ENCODE data around the gene DYSF.

Gene DYSF

GRCh38 chr2:71457123-71457915, 4.0 kb downstream of the DYSF start:
- no peak for DNase-seq

GRCh38 chr2:71457923-71458322, 4.6 kb downstream of the DYSF start:
- peak; percentile 56 for DNase-seq

DNA sequence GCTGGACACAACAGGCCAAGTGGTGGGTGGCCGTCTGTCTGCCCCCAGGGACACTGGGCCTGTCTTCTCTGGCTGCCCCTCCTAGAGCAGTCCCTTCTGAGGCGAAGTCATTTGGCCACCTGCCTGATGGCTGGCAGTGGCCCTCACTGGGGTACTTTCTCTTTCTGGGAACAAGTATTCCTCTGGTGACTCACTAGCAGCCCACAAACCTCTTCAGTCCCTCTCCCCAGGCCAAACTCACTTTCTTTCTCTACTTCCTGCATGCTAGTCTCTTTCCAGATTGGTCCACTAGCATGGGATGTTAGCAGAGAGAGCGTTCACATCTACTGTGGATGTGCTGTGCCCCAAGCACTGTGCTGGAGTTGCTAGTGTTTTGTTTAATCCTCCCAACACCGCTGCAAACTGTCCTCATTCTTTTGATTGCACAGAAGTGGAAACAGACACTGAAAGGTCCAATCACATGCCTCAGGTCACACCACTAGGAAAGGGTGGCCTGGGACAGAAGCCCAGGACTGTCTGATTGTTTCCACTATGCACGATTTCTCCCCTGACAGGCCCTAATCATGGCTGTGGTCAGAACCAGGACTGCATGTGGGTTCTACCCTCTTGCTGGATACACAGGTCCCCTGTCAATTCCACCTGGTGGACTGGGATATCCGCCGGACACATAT, 5.2 kb downstream of the DYSF start:
- DNase-seq = peak; percentile 54

- no peak for DNase-seq
Observed at GRCh38 chr2:71459084-71459431, 5.7 kb downstream of the DYSF start.

- no peak for DNase-seq
Observed at GRCh38 chr2:71460056-71460455, 6.7 kb downstream of the DYSF start.

DNA sequence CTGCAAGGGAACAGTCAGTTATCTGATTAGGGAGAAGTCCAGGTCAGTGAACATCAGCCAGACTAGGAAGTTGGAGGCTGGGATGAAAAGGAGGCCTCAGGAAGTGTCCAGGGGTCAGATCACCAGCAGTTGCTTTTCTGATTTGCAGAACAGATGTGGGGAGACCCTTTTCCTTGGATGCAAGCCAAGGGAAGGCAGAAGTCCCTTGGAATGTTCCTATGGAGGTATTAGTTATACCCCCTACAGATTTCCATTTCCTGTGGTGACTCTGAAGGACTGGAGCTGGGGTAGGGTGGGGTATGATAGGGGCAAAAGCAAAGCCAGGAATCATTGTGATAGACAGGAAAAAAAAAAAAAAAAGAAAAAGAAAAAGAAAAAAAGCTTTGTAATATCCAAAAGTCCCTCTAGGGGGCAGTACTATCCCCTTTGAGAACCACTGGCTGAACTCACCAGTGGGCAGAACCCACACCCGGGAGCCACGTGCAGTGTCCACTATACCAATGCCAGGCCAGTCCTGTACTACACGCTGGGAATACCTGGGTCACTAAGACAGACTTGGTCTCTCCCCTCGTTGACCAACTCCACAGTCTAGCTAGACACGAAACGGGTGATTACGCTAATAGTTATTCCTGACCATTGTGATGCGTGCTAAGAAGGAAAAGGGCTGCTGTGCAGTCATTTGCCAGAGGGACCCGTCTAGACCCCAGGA, 7.4 kb downstream of the DYSF start:
- DNase-seq = no peak

- DNase-seq = no peak
Observed at GRCh38 chr2:71461304-71461671, 7.9 kb downstream of the DYSF start.

- no peak for DNase-seq
Observed at GRCh38 chr2:71462056-71462605, 8.8 kb downstream of the DYSF start.

DNA sequence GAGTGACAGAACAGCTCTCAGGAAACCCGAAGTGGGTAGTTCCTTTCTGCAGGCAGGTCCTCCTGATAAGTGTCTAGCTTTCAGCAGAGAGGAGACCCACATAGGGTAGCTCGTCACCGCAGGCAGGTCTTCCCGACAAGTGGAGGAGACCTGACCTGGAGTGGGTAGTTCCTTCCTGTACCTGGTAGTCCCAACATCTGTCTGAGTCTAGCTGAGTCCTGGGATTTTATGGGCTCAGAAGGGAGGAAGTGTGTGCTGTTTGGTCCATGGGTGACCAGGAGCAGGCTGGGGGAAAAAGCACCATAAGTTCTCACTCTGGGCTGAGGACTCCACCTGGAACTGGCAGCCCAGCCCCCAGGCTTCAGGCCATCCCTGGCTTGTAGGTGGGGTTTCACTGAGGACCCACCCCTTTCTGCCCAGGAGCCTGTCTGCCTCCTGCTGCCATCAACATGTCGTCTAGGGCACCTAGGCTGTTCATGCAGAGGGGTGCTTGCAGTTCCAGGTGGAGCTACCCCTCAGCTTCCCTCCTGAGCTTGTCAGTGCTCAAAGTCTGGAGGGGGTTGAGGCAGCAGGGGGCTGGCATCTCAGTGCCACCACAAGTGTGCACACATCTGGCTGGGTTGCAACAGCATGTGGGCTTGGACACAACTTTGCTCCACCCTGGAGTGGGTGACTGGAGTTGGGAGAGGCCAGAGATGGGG, 9.4 kb downstream of the DYSF start:
- DNase-seq = no peak

DNA sequence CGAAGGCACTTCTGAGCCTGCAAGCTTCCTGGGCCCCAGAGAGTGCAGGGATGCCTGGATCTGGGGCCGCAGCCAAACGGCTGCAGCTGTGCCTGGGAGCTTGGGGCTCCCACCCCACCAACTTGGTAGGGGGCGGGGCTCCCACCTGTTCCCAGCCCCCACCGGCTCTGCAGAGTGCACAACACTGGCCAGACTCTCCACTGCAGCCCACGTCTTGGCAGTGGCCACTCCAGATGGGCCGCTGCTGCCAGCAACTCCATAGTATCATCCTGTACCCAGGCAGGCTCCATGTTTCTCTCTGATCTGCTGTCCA, 9.9 kb downstream of the DYSF start:
- no peak for DNase-seq

GRCh38 chr2:71464389-71464788, 11.0 kb downstream of the DYSF start:
- DNase-seq = no peak

- DNase-seq = no peak
Observed at GRCh38 chr2:71465356-71465755, 12.0 kb downstream of the DYSF start.

DNA sequence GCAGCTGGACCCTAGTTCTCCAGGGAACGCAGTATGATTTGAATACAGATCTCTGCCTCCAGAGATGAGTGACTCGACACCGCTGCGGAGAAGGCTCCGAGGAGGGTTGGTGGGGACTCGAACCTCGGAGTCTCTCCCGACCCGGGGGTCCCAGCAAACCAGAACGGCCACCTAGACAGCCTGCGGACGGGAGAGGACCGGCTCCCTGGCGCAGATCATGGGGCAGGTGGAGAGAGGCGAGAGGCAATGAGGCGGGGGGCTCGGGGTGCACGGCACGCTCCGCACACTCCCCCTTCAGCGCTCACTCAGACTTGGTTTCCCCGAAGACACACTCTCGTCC, 12.6 kb downstream of the DYSF start:
- no peak for DNase-seq

DNA sequence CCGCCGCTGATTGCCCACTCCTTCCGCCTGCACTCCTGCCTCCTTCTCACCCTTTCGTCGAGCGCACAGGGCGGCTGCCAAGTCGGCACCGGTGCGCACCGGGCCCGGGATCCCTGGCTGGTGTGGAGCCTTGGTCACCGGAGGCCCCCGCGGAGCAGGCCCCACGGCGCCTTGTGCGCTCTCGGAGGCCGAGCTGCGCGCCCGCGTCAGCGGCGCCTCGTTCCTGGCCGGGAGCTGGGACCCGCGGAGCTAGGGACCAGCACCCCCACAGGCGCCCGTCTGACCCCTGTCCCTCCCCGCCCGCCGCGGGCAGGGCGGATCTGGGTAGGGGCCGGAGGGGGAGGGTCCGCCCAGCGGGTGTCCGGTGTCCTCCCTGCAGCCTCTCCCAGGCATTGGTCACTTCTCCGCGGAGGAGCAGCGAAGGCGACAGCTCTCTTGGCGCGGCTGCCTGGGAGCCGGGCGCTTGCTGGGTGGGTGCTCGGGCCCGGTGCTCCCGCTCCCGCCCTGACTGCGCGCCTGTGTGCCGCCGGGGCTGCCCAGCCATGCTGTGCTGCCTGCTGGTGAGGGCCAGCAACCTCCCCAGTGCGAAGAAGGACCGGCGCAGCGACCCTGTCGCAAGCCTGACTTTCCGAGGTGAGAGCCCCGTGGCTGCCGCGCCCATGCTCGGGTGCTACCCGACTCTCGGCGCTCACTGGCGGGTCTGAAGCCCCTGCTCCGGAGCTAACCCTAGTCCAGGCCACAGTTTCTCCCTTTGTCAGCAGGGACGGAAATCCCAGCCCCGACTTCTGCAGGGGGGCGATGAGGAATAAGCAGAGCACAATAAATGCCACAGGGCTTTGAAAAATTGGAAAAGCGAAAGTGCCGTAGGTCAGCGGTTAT, 13.2 kb downstream of the DYSF start:
- no peak for DNase-seq

DNA sequence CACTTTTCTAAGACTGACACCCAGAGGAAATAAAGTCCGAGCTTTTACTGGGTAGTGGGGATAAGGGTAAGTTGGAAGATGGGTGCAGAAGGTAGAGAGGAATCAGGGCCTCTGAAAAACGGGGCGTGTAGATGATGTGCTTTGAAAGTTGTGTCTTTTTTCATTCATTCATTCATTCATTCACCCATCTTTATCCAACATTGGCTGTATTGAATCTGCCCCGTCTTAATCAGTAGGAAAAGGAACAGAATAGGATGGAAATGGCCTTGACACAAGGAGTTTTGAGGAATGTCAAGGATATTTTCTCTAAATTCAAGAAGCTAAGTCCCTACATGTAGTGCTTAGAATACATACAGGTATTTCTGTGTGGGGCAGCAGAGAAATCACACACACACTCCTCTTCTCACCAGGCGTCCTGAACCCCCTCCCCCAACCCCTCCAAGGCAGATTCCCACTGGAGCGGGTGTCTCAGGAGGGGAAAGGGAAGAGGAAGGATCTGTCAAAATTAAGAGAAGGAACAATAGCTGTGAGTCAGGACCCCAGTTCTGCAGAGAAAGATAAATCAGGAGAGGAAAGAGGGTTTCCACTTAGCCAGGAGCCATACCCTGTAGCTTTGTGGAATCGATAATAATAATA, 13.9 kb downstream of the DYSF start:
- DNase-seq = no peak

DNA sequence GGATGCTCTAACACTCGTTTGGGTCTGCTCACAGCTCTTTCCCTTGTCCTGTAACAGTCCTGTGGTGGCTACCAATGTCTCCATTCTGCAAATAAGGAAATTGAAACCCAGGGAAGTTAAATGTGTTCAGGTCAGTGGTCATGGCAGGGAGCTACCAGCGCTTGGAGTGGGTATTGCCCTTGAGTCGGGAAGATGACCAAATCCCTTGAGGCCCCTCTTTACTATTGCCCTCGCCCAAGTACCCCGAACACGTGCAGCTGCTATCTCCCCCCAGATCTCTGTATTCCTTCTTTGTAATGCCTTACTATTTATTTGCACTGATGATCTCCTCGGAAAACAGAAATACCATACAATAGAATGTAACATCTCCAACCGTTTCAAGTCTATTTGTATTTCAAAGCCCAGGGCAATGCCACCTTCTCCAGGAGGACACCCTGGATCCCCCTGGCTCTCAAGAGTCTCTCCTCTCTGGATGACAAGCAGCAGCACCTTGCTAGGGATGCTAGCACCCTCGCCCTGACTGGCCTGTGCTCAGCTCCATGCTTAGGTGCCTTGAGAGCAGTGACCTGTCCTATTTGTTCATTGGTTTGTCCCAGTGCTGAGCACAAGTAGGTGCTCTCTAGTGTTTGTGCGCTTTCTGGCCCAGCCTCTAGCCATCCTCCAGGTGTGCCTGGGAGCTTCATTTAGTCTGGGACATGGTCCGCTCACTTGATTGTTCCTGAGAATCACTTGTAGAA, 15.1 kb downstream of the DYSF start:
- DNase-seq = no peak

DNA sequence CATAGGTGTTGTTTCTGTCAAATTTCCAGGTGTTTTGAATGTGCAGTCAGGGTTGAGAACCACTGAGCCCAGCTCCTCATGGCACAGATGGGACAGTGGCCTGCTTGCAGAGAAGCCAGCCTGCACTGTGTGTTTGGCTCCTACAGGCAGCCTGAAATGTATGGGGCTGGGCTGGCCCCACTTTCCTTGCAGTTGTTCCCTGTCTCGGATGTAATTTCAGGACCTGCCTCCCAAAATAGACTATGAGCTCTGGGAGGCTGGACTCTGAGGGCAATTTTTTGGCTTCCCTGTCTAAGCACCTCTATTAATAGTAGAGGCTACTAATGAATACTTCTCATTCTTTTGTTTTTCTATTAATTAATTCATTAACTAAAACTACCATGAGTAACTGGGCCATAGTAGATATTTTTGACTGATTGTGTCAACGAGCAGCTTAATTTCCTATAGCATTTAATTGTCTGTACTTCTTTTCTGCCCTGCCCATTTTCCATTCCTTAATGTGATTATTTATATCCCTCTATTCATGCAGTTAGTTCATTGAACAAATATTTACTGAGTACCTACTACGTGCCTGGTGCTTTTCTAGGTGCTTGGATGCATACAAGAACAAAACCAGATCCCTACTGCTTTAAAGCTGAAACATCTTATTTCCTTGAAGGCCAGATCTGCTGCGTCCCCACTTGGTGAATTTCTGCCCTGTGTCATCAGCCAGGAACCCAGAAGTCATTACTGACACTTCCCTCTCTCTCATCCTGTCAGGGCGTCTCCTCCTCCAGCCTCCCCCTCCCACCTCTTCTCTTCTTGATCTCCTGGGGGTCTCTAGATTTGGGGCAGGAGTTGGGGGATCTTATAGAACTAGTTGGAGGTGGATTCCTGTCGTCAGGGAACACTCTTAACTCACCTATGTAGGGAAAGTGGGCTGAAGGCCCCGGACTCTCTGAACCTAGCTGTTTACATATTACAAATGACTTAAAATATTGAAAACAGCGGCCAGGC, 16.3 kb downstream of the DYSF start:
- DNase-seq = no peak

DNA sequence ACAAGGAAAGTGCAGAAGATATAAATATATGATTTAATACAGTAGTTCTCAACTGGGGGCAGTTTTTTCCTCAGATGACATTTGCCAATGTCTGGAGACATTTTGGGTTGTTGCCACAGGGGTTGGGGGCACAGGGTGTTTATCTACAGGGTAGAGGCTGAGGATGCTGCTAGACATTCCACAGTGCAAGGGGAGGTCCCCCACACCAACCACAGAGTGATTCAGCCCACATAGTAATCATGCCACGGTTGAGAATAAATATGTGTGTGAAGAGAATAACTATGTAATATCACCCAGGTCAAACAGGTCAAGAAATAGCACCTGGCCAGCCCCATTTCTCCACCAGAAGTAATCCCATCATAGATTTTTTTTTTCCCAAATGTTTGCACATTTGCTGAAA, 17.9 kb downstream of the DYSF start:
- DNase-seq = peak; percentile 94

GRCh38 chr2:71472019-71472418, 18.7 kb downstream of the DYSF start:
- no peak for DNase-seq
